Measurements from ENCODE around the gene KCNA10. TPM values are rescaled to one million over a fixed set of nuclear protein-coding genes. Genes with fewer than 3 reads are reported as not detected.

KCNA10 gene
- total RNA-seq, 1 donor from 2014 or later = not detected

GRCh38 chr1:110551278-110551809, 32.4 kb upstream of the KCNA10 start:
- H3K4me1 Mint-ChIP-seq (ENCODE audit: low read depth) = no peaks in the 10 kb centered on the region
- H3K36me3 Mint-ChIP-seq (ENCODE audit: low read depth) = no peaks in the 10 kb centered on the region
- H3K27me3 Mint-ChIP-seq (ENCODE audit: low read depth) = peaks cover 50% of the 10 kb centered on the region
- no peak for DNase-seq (ENCODE audit: low spot score)
- H3K9me3 Mint-ChIP-seq (ENCODE audit: low read depth) = no peaks in the 10 kb centered on the region
- no peak for TF ChIP-seq CTCF (IDR thresholded peaks at IDR 0.05)
- no peak overlapping the region for H3K27ac Mint-ChIP-seq (ENCODE audit: unreplicated experiment)
- H3K4me3 Mint-ChIP-seq (ENCODE audit: unreplicated experiment) = no peak overlapping the region

- Mint-ChIP-seq H3K4me3 (ENCODE audit: unreplicated experiment) (no peak overlapping the region), H3K36me3 (ENCODE audit: low read depth) (no peaks in the 10 kb centered on the region), H3K4me1 (ENCODE audit: low read depth) (no peaks in the 10 kb centered on the region), H3K27ac (ENCODE audit: unreplicated experiment) (no peak overlapping the region), H3K27me3 (ENCODE audit: low read depth) (peaks cover 51% of the 10 kb centered on the region), H3K9me3 (ENCODE audit: low read depth) (no peaks in the 10 kb centered on the region)
- DNase-seq (ENCODE audit: low spot score) = no peak
- no peak for TF ChIP-seq CTCF (IDR thresholded peaks at IDR 0.05)
Measured at GRCh38 chr1:110549831-110550230, 30.9 kb upstream of the KCNA10 start.

- Mint-ChIP-seq H3K36me3 (ENCODE audit: low read depth) (no peaks in the 10 kb centered on the region), H3K4me1 (ENCODE audit: low read depth) (no peaks in the 10 kb centered on the region), H3K9me3 (ENCODE audit: low read depth) (no peaks in the 10 kb centered on the region), H3K4me3 (ENCODE audit: unreplicated experiment) (no peak overlapping the region), H3K27me3 (ENCODE audit: low read depth) (peaks cover 46% of the 10 kb centered on the region), H3K27ac (ENCODE audit: unreplicated experiment) (no peak overlapping the region)
- no peak for DNase-seq (ENCODE audit: low spot score)
- TF ChIP-seq CTCF (IDR thresholded peaks at IDR 0.05) = peak; percentile 59
Measured at GRCh38 chr1:110548381-110548780, 29.4 kb upstream of the KCNA10 start.

- peaks cover 33% of the 10 kb centered on the region for H3K27me3 Mint-ChIP-seq (ENCODE audit: low read depth)
- TF ChIP-seq CTCF (IDR thresholded peaks at IDR 0.05) = no peak
- H3K9me3 Mint-ChIP-seq (ENCODE audit: low read depth) = no peaks in the 10 kb centered on the region
- H3K4me3 Mint-ChIP-seq (ENCODE audit: unreplicated experiment) = no peak overlapping the region
- H3K4me1 Mint-ChIP-seq (ENCODE audit: low read depth) = no peaks in the 10 kb centered on the region
- no peaks in the 10 kb centered on the region for H3K36me3 Mint-ChIP-seq (ENCODE audit: low read depth)
- H3K27ac Mint-ChIP-seq (ENCODE audit: unreplicated experiment) = no peak overlapping the region
- DNase-seq (ENCODE audit: low spot score) = no peak
Measured at GRCh38 chr1:110547017-110547416, 28.0 kb upstream of the KCNA10 start.

GRCh38 chr1:110545492-110545891, 26.5 kb upstream of the KCNA10 start:
- Mint-ChIP-seq H3K27me3 (ENCODE audit: low read depth) (peaks cover 23% of the 10 kb centered on the region), H3K4me1 (ENCODE audit: low read depth) (no peaks in the 10 kb centered on the region)
- TF ChIP-seq CTCF (IDR thresholded peaks at IDR 0.05) = no peak

More at GRCh38 chr1:110545492-110545891, 26.5 kb upstream of the KCNA10 start:
- Mint-ChIP-seq H3K36me3 (ENCODE audit: low read depth) (no peaks in the 10 kb centered on the region), H3K9me3 (ENCODE audit: low read depth) (no peaks in the 10 kb centered on the region), H3K27ac (ENCODE audit: unreplicated experiment) (no peak overlapping the region), H3K4me3 (ENCODE audit: unreplicated experiment) (no peak overlapping the region)
- DNase-seq (ENCODE audit: low spot score) = no peak

All from chondrocyte (in vitro differentiated cells).